GM23338 (cell line): ENCODE results near the gene FKRP. TPM values are rescaled to one million over a fixed set of nuclear protein-coding genes. Genes with fewer than 3 reads are reported as not detected.

Experiments used
- ATAC-seq: fragments of 200-7000 bp; cut with Tn5 transposase; 3 replicates; pipeline ENCODE4 v1.9.1; 2020
- DNase-seq: peaks from one replicate; pipeline ENCODE4 v3.0.0-alpha.2; 2015; ENCODE audit warnings: low spot score
- H2AFZ ChIP-seq: fragments of 200-600 bp; sonication (generic); 2 replicates; pipeline ENCODE4 v1.8.0; 2016; ENCODE audit warnings: antibody characterized with exemption, mild to moderate bottlenecking, moderate library complexity
- H3F3A ChIP-seq: fragments of 200-600 bp; sonication (generic); replicated peaks from 2 replicates; pipeline ENCODE4 v1.8.0; 2017; ENCODE audit warnings: antibody characterized with exemption, mixed run types, low read depth
- H3K27ac ChIP-seq: fragments of 200-600 bp; sonication (generic); 2 replicates; pipeline ENCODE4 v1.6.1; 2016; ENCODE audit warnings: low read depth
- H3K27me3 ChIP-seq: fragments of 200-600 bp; sonication (generic); 2 replicates; pipeline ENCODE4 v1.8.0; 2016; ENCODE audit warnings: mild to moderate bottlenecking, mixed run types, moderate library complexity; ENCODE audit not compliant: insufficient read depth
- H3K36me3 ChIP-seq: fragments of 200-600 bp; sonication (generic); 2 replicates; pipeline ENCODE4 v1.8.0; 2016; ENCODE audit warnings: mild to moderate bottlenecking; ENCODE audit not compliant: insufficient read depth
- H3K4me1 ChIP-seq: fragments of 200-600 bp; sonication (generic); 2 replicates; pipeline ENCODE4 v1.8.0; 2016; ENCODE audit warnings: mild to moderate bottlenecking, moderate library complexity; ENCODE audit not compliant: insufficient read depth
- H3K4me2 ChIP-seq: fragments of 200-600 bp; sonication (generic); 2 replicates; pipeline ENCODE4 v1.7.1; 2017; ENCODE audit warnings: mixed run types
- H3K4me3 ChIP-seq: fragments of 200-600 bp; sonication (generic); 2 replicates; pipeline ENCODE4 v1.6.1; 2016; ENCODE audit warnings: mixed run types
- H3K79me2 ChIP-seq: fragments of 200-600 bp; sonication (generic); replicated peaks from 2 replicates; pipeline ENCODE4 v1.8.0; 2017; ENCODE audit warnings: mild to moderate bottlenecking; ENCODE audit not compliant: insufficient read depth
- H3K9me2 ChIP-seq: fragments of 200-600 bp; sonication (generic); 2 replicates; pipeline ENCODE4 v1.8.0; 2017; ENCODE audit not compliant: insufficient read depth
- H4K20me1 ChIP-seq: fragments of 200-600 bp; sonication (generic); replicated peaks from 2 replicates; pipeline ENCODE4 v1.8.0; 2017; ENCODE audit warnings: mild to moderate bottlenecking; ENCODE audit not compliant: insufficient read depth
- H3K27ac Mint-ChIP-seq: 2 replicates; pipeline ENCODE4 v1.8.0; 2020; ENCODE audit warnings: inconsistent platforms, mild to moderate bottlenecking, moderate library complexity, mixed read lengths
- H3K27me3 Mint-ChIP-seq: 3 replicates; pipeline ENCODE4 v1.8.0; 2022; ENCODE audit warnings: low read depth, mild to moderate bottlenecking, moderate library complexity, mixed read lengths, inconsistent platforms; ENCODE audit not compliant: insufficient read depth, poor library complexity
- H3K36me3 Mint-ChIP-seq: 3 replicates; pipeline ENCODE4 v1.8.0; 2021; ENCODE audit warnings: low read depth, mild to moderate bottlenecking, inconsistent platforms, moderate library complexity, mixed read lengths
- H3K4me1 Mint-ChIP-seq: 3 replicates; pipeline ENCODE4 v1.8.0; 2020; ENCODE audit warnings: mild to moderate bottlenecking, inconsistent platforms, mixed read lengths
- H3K4me3 Mint-ChIP-seq: 3 replicates; pipeline ENCODE4 v1.8.0; 2021; ENCODE audit warnings: moderate library complexity, mild to moderate bottlenecking, inconsistent platforms, mixed read lengths
- H3K9me3 Mint-ChIP-seq: 3 replicates; pipeline ENCODE4 v1.8.0; 2020; ENCODE audit warnings: moderate library complexity, mild to moderate bottlenecking, inconsistent platforms, mixed read lengths
- CREB1 ChIP-seq: fragments of 250-450 bp; sonication (Bioruptor Pico); IDR thresholded peaks from 2 replicates; pipeline ENCODE4 v1.5.0; 2020; ENCODE audit warnings: low read depth, mild to moderate bottlenecking, moderate library complexity
- CTCF ChIP-seq, 2 experiments: fragments of 200-600 bp in 1 of 2; sonication (generic) in 1 of 2; conservative IDR thresholded peaks; 2 replicates each; pipeline versions ENCODE4 v1.5.1 to v1.6.1; 2016 to 2017; ENCODE audit warnings: antibody characterized with exemption in 2 of 2, low read depth in 2 of 2, mild to moderate bottlenecking in 2 of 2, moderate library complexity in 1 of 2
- ETS1 ChIP-seq: IDR thresholded peaks from 2 replicates; pipeline ENCODE4 v1.6.1; 2016; ENCODE audit warnings: antibody characterized with exemption
- EZH2 ChIP-seq: fragments of 200-600 bp; sonication (generic); IDR thresholded peaks from one replicate; pipeline ENCODE4 v1.8.0; 2017; ENCODE audit warnings: antibody characterized with exemption, mild to moderate bottlenecking, low read depth; ENCODE audit not compliant: unreplicated experiment
- EZH2phosphoT487 ChIP-seq: fragments of 200-600 bp; sonication (generic); IDR thresholded peaks from one replicate; pipeline ENCODE4 v1.8.1; 2018; ENCODE audit warnings: antibody characterized with exemption; ENCODE audit not compliant: unreplicated experiment
- JUNB ChIP-seq: IDR thresholded peaks from one replicate; pipeline ENCODE4 v1.6.1; 2016; ENCODE audit warnings: antibody characterized with exemption; ENCODE audit not compliant: unreplicated experiment
- NANOG ChIP-seq: IDR thresholded peaks from 2 replicates; pipeline ENCODE4 v1.6.1; 2016; ENCODE audit warnings: antibody characterized with exemption, borderline replicate concordance
- POLR2AphosphoS5 ChIP-seq: IDR thresholded peaks from 2 replicates; pipeline ENCODE4 v1.6.1; 2016; ENCODE audit warnings: antibody characterized with exemption, low read depth
- REST ChIP-seq: IDR thresholded peaks from one replicate; pipeline ENCODE4 v1.6.1; 2018; ENCODE audit warnings: antibody characterized with exemption; ENCODE audit not compliant: unreplicated experiment
- STAT1 ChIP-seq: IDR thresholded peaks from one replicate; pipeline ENCODE4 v1.6.1; 2016; ENCODE audit warnings: antibody characterized with exemption; ENCODE audit not compliant: unreplicated experiment
- ZNF114 ChIP-seq: fragments of 250-450 bp; sonication (Bioruptor Pico); IDR thresholded peaks from 2 replicates; pipeline ENCODE4 v1.5.0; 2020; ENCODE audit warnings: mild to moderate bottlenecking, moderate library complexity
- ZNF331 ChIP-seq: fragments of 250-450 bp; sonication (Bioruptor Pico); IDR thresholded peaks from 2 replicates; pipeline ENCODE4 v1.5.0; 2020; ENCODE audit warnings: low read depth, mild to moderate bottlenecking, moderate library complexity
- ZNF462 ChIP-seq: fragments of 250-450 bp; sonication (Bioruptor Pico); IDR thresholded peaks from 2 replicates; pipeline ENCODE4 v1.5.0; 2020; ENCODE audit warnings: mild to moderate bottlenecking, moderate library complexity
- polyA plus RNA-seq: library from polyadenylated mRNA; unstranded; fragments of >200 nt; fragmentation: Nextera tagmentation; extraction: Ambion mirVana; gene quantifications from 2 replicates; pipeline ENCODE4 v1.2.1, GENCODE V29; 2016
- total RNA-seq: library from RNA; depleted of rRNA; stranded (reverse); fragments of >200 nt; shearing (Covaris generic); gene quantifications from 2 replicates; pipeline ENCODE4 v1.2.3, GENCODE V29; 2014

The FKRP gene
- total and polyA plus RNA-seq, 2 experiments from 2014 or later: 11.5 to 31.9 TPM

GRCh38 chr19:46784262-46785053 lies 38.6 kb downstream of the FKRP start:
- Histone ChIP-seq H3K9me2 (no peaks in the 10 kb centered on the region), H3K27ac (peak overlapping the region; percentile 94), H3K4me1 (peaks cover 28% of the 10 kb centered on the region), H3K36me3 (peaks cover 50% of the 10 kb centered on the region), H4K20me1 (peaks cover 40% of the 10 kb centered on the region), H3K4me3 (peak overlapping the region; percentile 98), H2AFZ (no peak overlapping the region), H3K79me2 (peaks cover 77% of the 10 kb centered on the region), H3K4me2 (peak overlapping the region; percentile 99), H3K27me3 (peaks cover 5% of the 10 kb centered on the region), H3F3A (peaks cover 31% of the 10 kb centered on the region)
- Mint-ChIP-seq H3K9me3 (peaks cover 5% of the 10 kb centered on the region; the same call in 1 of the 3 replicates), H3K36me3 (peaks cover 80% of the 10 kb centered on the region), H3K4me3 (peak overlapping the region; percentile 97), H3K27ac (peak overlapping the region; percentile 100), H3K27me3 (peaks cover 37% of the 10 kb centered on the region), H3K4me1 (peaks cover 40% of the 10 kb centered on the region)
- ATAC-seq (peak; percentile 16), DNase-seq (peak; percentile 82)
- TF ChIP-seq EZH2 (no peak), NANOG (no peak), STAT1 (no peak), REST (no peak), JUNB (no peak), ZNF331 (CRISPR knock-in tag) (no peak), CTCF (conservative IDR thresholded peaks at IDR 0.05; ENCODE audit: low read depth in 2 of 2) (peak; percentile 62 to 64), POLR2AphosphoS5 (peak; percentile 42), EZH2phosphoT487 (no peak), CREB1 (no peak), ZNF114 (CRISPR knock-in tag) (no peak), ETS1 (no peak), ZNF462 (no peak)
